H1 (cell line): ENCODE results near the gene AP2A2. TPM values are rescaled to one million over a fixed set of nuclear protein-coding genes. Genes with fewer than 3 reads are reported as not detected.

ENCODE experiments used
- BRCA1 ChIP-seq: IDR thresholded peaks from 2 replicates; pipeline ENCODE4 v1.6.1; 2012; ENCODE audit warnings: low read depth, low read length, improper control_type of control experiment
- FOSL1 ChIP-seq: IDR thresholded peaks from 2 replicates; pipeline ENCODE4 v1.6.1; 2011; ENCODE audit warnings: mild to moderate bottlenecking, low read depth, low read length, moderate library complexity; ENCODE audit not compliant: insufficient read depth
- NANOG ChIP-seq: IDR thresholded peaks from 2 replicates; pipeline ENCODE4 v1.6.1; 2011; ENCODE audit warnings: low read length, low read depth, mild to moderate bottlenecking, inconsistent platforms; ENCODE audit not compliant: insufficient read depth, poor library complexity, severe bottlenecking
- polyA plus RNA-seq, 7 experiments: library from polyadenylated mRNA; depleted of rRNA in 3 of 7; stranded (reverse) in 5 of 7; unstranded in 2 of 7; fragments of >200 nt in 5 of 7; fragments of 200-250 nt in 2 of 7; gene quantifications; 1 replicate in 5 of 7; 2 replicates in 1 of 7; 4 replicates in 1 of 7; pipeline versions ENCODE4 v1.2.1 to v1.2.3, GENCODE V29; 2011 to 2013; ENCODE audit warnings: missing spikeins in 2 of 7, mixed read lengths in 2 of 7
- total RNA-seq: library from RNA; stranded (reverse); fragmentation: NEBNext Ultra II Directional; extraction: Animal tissue kit (Norgen Biotek cat#: 25700); gene quantifications from 2 replicates; pipeline ENCODE4 v1.2.1, GENCODE V29; 2021

The AP2A2 gene
- total and polyA plus RNA-seq, 2 of the 8 experiments (the other 6 are each of a cell fraction or from before 2014, with no cell fraction given): 50.0 to 65.0 TPM

DNA sequence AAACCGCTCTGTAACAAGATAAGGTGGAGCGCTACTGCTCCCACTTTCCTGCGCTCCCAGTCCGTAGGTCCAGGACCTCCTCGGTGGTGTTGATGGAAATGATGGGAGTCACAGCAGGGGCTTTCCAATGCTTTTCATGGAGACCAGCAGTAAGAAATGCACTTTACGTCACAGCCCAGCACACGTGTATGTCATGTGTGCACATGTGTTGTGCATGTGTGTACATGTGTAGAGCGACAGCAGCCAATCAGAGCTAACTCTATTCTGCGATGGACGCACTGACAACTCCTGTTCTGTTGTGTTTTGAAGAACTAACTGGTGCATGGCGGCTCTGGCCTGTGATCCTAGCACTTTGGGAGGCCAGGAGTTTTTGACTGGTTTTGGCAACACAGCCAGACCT, 16.3 kb upstream of the AP2A2 start (continued):
- TF ChIP-seq FOSL1 (no peak), BRCA1 (no peak), NANOG (no peak)
